ACHN (cell line): ENCODE data around the gene BET1.
"Not testable (repeated sequence)": the region's sequence is repeated elsewhere in the genome, so short reads cannot be mapped to it uniquely, and the experiment has no call there.

Experiments
- DNase-seq: peaks from one replicate; pipeline ENCODE4 v3.0.0-alpha.2; 2015
- in situ Hi-C: cut with HindIII; loops from 2 replicates; pipeline ENCODE4 v1.10.0; 2017; ENCODE audit warnings: low sequenced_read_pairs, low pct_ligation_motif_present, low pct_unique_long_range_greater_than_20kb

Gene BET1

GRCh38 chr7:94004024-94004951 lies at the start of gene BET1:
TSS of gene BET1 (minus strand) at chr7:94004355. CDS start at chr7:94004216, 139 bp downstream.
- peak; percentile 100 for DNase-seq

GRCh38 chr7:94053532-94053931 lies 49.4 kb upstream of the BET1 start:
- DNase-seq = peak; percentile 35
- in situ Hi-C loops = no loop called here

More at GRCh38 chr7:94004024-94004951, at the start of gene BET1:
- in situ Hi-C loops = no loop called here

DNA sequence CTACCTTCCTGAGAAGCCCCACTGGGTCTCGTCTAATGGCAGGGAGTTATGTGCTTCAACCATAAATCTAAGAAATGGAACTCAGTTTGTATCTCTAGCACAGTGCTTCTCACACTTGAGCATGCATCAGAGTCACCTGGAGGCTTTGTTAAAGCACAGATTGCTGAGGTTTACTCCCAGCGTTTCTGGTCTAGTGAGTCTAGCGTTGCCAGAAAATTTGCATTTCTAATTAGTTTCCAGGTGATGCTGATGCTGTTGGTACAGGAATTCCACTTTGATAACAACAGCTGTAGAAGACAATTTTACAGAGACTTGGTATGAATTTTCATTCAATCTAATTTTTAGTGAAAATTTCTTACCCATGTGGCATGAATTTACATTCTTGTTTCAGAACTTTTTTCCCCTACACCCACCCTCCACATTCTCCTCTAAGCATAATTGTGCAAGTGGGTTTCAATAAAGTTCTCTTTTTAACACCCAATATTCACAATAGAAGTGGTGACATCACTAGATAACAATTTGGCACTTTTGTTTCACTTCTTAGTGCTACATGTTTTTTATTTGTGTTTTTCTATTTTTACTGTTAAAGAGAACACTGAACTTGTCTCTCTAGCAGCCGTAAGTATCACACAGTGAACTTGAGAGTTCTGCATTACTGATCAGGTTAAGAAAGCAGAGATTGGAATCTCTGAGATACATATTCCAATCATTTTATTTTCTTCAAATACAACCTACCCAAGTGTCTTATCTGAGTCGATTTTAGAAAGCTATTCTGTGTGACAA lies 48.4 kb upstream of the BET1 start:
- DNase-seq = peak; percentile 56
- in situ Hi-C loops = no loop called here

DNA sequence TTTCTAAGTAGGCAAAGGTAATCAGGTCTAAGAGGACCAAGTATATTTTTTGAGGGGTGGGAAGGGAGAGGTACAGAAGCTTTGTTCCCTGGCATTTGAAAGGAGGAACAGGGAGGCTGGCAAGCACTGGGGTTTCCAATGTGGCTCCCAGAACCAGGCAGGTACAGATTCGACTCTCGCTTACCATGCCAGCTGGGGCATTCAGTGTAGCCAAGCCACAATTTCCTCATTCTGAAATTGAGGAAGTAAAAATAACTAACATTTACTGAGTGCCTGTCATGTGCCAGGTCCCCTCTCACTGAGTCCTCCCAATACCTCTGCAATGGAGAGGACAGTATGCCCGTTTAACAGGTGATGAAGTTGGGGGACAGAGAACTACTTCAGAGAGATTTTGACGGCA lies 45.9 kb upstream of the BET1 start:
- in situ Hi-C loops = no loop called here
- DNase-seq = no peak

GRCh38 chr7:94049615-94050014 lies 45.5 kb upstream of the BET1 start:
- no peak for DNase-seq
- in situ Hi-C loops = no loop called here

- in situ Hi-C loops = no loop called here
- no peak for DNase-seq
Observed at GRCh38 chr7:94048755-94049154, 44.6 kb upstream of the BET1 start.

DNA sequence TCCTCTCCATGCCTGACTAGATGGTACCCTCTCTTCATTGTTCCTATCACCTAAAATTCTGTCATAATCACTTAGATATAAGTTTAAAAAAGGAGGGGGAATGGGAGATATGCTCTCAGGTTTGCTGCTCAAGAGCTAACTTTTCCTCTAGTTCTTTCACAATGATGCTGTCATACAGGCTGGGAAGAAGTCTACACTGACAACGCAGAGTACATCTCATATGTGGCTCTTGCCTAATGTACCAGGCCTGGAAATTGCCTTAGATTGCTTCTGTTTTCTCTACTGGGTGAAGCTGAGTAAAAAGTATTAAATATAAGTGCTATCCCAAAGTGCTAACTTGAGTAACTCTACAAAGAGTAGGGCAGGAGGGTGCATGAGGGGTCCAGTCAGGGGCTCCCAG lies 43.8 kb upstream of the BET1 start:
- in situ Hi-C loops = no loop called here
- no peak for DNase-seq

GRCh38 chr7:94045581-94045980 lies 41.4 kb upstream of the BET1 start:
- no peak for DNase-seq
- in situ Hi-C loops = no loop called here

- in situ Hi-C loops = no loop called here
Observed at GRCh38 chr7:94044806-94045205, 40.7 kb upstream of the BET1 start.

DNA sequence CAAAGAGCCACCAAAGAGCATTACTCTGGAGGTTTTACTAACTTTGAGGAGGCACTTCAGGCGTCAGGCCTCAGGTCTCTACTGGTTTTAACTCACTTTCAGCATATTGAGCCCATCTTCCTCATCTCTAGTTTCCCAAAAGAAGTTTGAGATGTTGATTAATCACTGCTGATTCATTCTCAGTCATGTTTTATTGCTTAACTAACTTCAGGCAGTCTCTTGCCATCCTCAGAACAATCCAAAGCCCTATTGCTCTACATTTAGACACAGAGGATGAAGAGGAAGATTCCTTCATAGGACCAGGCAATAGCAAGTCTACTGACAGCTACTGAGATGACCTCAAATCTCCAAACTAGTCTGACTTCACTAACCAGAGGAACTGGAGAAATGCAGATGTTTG lies 39.1 kb upstream of the BET1 start:
- in situ Hi-C loops = no loop called here
- no peak for DNase-seq

More at GRCh38 chr7:94044806-94045205, 40.7 kb upstream of the BET1 start:
- no peak for DNase-seq

DNA sequence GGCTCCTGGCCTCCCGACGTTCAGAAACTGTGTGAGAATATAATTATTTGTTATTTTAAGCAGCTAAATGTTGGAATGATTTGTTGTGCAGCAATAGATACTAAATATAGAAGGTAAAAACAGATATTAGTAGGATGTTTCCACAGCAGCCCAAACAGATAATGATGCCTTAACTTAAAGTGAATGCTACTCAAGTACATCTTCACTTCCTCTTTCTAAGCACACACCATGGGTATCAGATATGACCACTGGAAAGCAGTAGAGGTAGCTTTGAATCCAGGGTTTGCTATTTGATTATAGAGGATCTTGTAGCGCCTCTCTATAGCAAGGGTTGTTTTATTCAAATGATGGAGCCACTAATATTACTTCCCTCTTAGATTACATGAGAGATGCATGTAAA lies 38.2 kb upstream of the BET1 start:
- no peak for DNase-seq
- in situ Hi-C loops = no loop called here

- in situ Hi-C loops = no loop called here
- no peak for DNase-seq
Observed at GRCh38 chr7:94041529-94041928, 37.4 kb upstream of the BET1 start.

DNA sequence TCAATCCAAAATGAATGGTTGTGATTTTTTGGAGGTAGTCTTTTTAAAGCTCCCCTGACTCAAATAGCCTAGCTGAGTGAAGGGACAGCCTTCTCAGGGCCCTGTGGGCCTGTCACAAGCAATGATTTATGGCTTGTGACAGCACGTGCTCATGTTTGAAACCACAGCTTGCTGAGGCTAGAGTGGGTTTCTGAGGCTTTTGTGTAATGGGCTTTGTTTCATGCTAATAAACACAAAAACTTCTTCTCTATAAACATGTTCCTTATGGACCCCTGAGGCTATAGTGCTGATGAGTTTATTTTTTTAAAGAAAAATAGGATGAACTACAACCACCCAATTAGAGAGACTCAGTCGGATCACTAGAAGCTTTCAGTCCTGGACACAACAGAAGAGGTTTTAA lies 36.1 kb upstream of the BET1 start:
- in situ Hi-C loops = no loop called here
- DNase-seq = no peak

DNA sequence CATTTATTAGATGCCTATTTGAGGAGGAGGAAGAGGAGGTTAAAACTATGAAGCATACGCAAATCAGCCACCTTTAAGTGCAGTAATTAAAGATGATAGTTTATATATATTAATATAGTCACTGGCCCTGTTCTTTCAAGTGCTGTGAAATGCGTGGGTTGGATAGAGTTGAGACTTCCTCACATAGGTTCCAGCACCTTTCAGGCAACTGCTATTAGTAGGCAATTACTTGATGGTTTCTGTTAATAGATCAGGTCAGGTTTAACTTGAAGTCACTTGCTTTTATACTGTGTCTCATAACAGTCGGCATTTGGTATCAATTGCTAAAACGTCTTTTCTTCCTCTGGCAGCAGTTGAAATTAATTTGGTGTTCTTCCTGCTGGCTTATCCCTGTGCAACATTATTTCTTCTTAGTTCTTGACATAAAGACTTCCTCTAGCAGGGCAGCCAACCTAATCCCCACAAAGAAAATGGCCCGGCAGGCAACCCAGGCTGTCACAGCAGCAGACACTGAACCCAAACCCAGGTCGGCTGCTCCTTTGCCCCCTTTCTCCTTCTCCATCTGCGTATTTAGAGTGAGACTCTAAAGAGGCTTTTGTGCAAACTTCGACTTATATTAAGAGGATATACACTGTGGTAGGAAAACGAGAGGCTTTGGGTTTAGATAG lies 35.3 kb upstream of the BET1 start:
- in situ Hi-C loops = no loop called here
- no peak for DNase-seq

DNA sequence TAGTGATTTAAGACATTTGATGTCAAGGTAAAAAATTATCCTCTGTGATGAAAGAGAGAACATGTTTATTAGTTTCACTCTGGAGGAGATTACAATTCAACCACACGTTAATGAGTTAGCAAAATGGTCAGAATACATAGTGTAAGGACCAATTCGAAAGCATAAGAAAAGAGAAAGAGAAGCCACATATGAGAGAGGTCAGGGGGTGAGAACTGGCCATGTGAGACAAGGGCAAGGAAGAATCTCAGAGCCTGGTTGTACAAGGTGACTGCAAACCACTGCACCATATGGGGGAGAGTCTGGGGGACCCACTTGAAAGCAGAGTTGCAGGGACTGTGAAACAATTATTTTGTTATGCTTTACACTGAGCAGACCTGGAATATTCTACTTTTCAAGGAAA lies 27.7 kb upstream of the BET1 start:
- in situ Hi-C loops = no loop called here
- DNase-seq = no peak

DNA sequence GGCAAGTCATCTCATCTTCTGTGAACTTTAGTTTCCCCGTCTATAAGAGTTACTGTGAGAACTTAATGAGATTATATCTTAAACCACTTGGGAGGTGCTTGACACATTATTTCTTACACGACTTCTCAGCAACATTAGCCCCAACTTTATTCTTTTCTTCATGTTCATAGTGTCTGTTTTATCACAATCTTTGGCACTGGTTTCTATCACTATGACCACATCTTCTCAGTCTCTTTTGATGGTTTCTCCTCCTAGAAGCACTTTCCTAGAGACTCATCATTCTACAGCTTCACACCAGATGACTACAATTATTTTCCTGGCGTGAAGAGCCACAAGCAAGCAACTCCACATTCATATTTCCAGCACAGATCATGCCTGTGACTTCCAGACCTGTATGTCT lies 26.5 kb upstream of the BET1 start:
- in situ Hi-C loops = no loop called here

GRCh38 chr7:94029976-94030375 lies 25.8 kb upstream of the BET1 start:
- DNase-seq = no peak
- in situ Hi-C loops = no loop called here

More for the DNA sequence above, 26.5 kb upstream of the BET1 start:
- DNase-seq = no peak

GRCh38 chr7:94028768-94029167 lies 24.6 kb upstream of the BET1 start:
- no peak for DNase-seq
- in situ Hi-C loops = no loop called here

DNA sequence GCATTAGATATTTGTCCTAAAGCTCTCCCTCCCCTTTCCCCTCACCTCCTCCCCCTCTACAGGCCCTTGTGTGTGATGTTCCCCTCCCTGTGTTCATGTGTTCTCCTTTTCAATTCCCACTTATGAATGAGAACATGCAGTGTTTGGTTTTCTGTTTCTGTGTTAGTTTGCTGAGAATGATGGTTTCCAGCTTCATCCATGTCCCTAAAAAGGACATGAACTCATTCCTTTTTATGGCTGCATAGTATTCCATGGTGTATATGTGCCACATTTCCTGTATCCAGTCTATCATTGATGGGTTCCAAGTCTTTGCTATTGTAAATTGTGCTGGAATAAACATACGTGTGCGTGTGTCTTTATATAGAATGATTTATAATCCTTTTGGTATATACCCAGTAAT lies 22.5 kb upstream of the BET1 start:
- DNase-seq, in situ Hi-C loops: not testable (repeated sequence)
